Bronchial epithelial cell (primary cell): ENCODE data around the gene RELL2. TPM values are rescaled to one million over a fixed set of nuclear protein-coding genes. Genes with fewer than 3 reads are reported as not detected.
"Not testable (repeated sequence)": the region's sequence is repeated elsewhere in the genome, so short reads cannot be mapped to it uniquely, and the experiment has no call there.

Experiments used
- DNase-seq: peaks from one replicate; pipeline ENCODE4 v3.0.0-alpha.2; 2010; ENCODE audit warnings: low read depth
- FAIRE-seq: peaks from 2 replicates; lab custom pipeline; 2011; peaks lifted over from hg19 to GRCh38; lab: Jason Lieb, UNC
- H3K27me3 ChIP-seq: 2 replicates; pipeline ENCODE4 v1.5.1; 2011; ENCODE audit warnings: low read length; ENCODE audit not compliant: control insufficient read depth, insufficient read depth
- H3K36me3 ChIP-seq: 2 replicates; pipeline ENCODE4 v1.5.1; 2011; ENCODE audit warnings: low read length; ENCODE audit not compliant: control insufficient read depth, insufficient read depth
- H3K4me3 ChIP-seq: 2 replicates; pipeline ENCODE4 v1.5.1; 2011; ENCODE audit warnings: mild to moderate bottlenecking, low read depth, low read length, control low read depth
- total RNA-seq: library from RNA; depleted of rRNA; stranded (reverse); fragments of >200 nt; gene quantifications from 2 replicates; pipeline ENCODE4 v1.2.1, GENCODE V29; 2014
- TF ChIP-seq, protein P1 (sequence below): IDR thresholded peaks from 2 replicates; pipeline ENCODE4 v1.5.1; 2011; ENCODE audit warnings: mild to moderate bottlenecking, moderate library complexity, low read length, control low read depth, inconsistent platforms; ENCODE audit not compliant: insufficient read depth, severe bottlenecking

The RELL2 gene
- total RNA-seq, 1 donor from 2014 or later: 16.6 TPM

- peaks cover 1% of the 10 kb centered on the region for H3K36me3 ChIP-seq
- H3K4me3 ChIP-seq: no peak overlapping the region
- no peaks in the 10 kb centered on the region for H3K27me3 ChIP-seq
- TF ChIP-seq, protein P1, sequence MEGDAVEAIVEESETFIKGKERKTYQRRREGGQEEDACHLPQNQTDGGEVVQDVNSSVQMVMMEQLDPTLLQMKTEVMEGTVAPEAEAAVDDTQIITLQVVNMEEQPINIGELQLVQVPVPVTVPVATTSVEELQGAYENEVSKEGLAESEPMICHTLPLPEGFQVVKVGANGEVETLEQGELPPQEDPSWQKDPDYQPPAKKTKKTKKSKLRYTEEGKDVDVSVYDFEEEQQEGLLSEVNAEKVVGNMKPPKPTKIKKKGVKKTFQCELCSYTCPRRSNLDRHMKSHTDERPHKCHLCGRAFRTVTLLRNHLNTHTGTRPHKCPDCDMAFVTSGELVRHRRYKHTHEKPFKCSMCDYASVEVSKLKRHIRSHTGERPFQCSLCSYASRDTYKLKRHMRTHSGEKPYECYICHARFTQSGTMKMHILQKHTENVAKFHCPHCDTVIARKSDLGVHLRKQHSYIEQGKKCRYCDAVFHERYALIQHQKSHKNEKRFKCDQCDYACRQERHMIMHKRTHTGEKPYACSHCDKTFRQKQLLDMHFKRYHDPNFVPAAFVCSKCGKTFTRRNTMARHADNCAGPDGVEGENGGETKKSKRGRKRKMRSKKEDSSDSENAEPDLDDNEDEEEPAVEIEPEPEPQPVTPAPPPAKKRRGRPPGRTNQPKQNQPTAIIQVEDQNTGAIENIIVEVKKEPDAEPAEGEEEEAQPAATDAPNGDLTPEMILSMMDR: no peak
- DNase-seq (no peak), FAIRE-seq (no peak)
Measured at GRCh38 chr5:141608557-141608956, 28.2 kb upstream of the RELL2 start.

GRCh38 chr5:141609044-141609443, 27.8 kb upstream of the RELL2 start:
- no peaks in the 10 kb centered on the region for H3K27me3 ChIP-seq
- no peak for DNase-seq
- TF ChIP-seq, protein P1: no peak
- H3K36me3 ChIP-seq: peaks cover 1% of the 10 kb centered on the region
- FAIRE-seq: no peak
- H3K4me3 ChIP-seq: no peak overlapping the region

GRCh38 chr5:141609921-141610320, 26.9 kb upstream of the RELL2 start:
- not testable (repeated sequence) for DNase-seq, H3K36me3 ChIP-seq, FAIRE-seq, H3K4me3 ChIP-seq, H3K27me3 ChIP-seq

DNA sequence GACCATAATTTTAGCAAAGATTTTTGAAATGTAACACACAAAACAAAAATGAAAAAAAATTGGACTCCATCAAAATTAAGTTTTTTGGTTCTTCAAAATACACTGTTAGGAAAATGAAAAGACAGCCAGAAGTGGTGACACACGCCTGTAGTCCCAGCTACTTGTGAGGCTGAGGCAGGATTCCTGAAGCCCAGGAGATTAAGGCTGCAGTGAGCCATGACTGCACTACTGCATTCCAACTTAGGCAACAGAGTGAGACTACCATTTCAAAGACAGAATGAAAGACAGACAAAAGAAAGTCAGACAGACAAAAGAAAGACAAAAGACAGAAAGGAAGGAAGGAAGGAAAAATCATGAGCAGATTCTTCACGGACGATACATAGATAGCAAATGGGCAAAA, 25.5 kb upstream of the RELL2 start:
- Histone ChIP-seq H3K36me3 (peaks cover 1% of the 10 kb centered on the region), H3K27me3 (no peaks in the 10 kb centered on the region), H3K4me3 (no peak overlapping the region)
- TF ChIP-seq, protein P1: no peak
- DNase-seq (no peak), FAIRE-seq (no peak)

GRCh38 chr5:141613344-141613743, 23.5 kb upstream of the RELL2 start:
- FAIRE-seq (no peak), DNase-seq (no peak)
- H3K4me3 ChIP-seq: no peak overlapping the region
- peaks cover 1% of the 10 kb centered on the region for H3K36me3 ChIP-seq
- H3K27me3 ChIP-seq: no peaks in the 10 kb centered on the region
- TF ChIP-seq, protein P1: no peak

- peaks cover 1% of the 10 kb centered on the region for H3K36me3 ChIP-seq
- TF ChIP-seq, protein P1: no peak
- FAIRE-seq (no peak), DNase-seq (no peak)
- H3K27me3 ChIP-seq: no peaks in the 10 kb centered on the region
- H3K4me3 ChIP-seq: no peak overlapping the region
Measured at GRCh38 chr5:141615991-141616720, 20.6 kb upstream of the RELL2 start.
